CD4-positive, alpha-beta memory T cell (primary cell): ENCODE data around the gene EXO5. TPM values are rescaled to one million over a fixed set of nuclear protein-coding genes. Genes with fewer than 3 reads are reported as not detected.

Experiments used
- CTCF ChIA-PET: fragments of 350-600 bp; sonication (Branson Sonifier 250); formaldehyde crosslinking; loops from one replicate; lab custom pipeline; 2021; ENCODE audit warnings: inconsistent platforms; ENCODE audit not compliant: partially characterized antibody; lab: Charles Lee
- POLR2A ChIA-PET: fragments of 350-600 bp; sonication (Branson Sonifier 250); formaldehyde crosslinking; loops from one replicate; lab custom pipeline; 2021; ENCODE audit not compliant: partially characterized antibody; lab: Charles Lee
- DNase-seq, 5 donors: peaks; one replicate each; pipeline versions ENCODE4 v3.0.0 to v3.0.0-alpha.2; 2020 to 2022; ENCODE audit warnings: mixed read lengths in 1 of 5
- H3K27ac ChIP-seq: one replicate; pipeline ENCODE4 v1.7.0; 2013; ENCODE audit warnings: low read depth, low read length
- H3K27me3 ChIP-seq: 2 replicates; pipeline ENCODE4 v1.7.0; 2013; ENCODE audit warnings: mild to moderate bottlenecking, low read length, moderate library complexity; ENCODE audit not compliant: insufficient read depth
- H3K36me3 ChIP-seq: 2 replicates; pipeline ENCODE4 v1.7.0; 2013; ENCODE audit warnings: mild to moderate bottlenecking, low read length, moderate library complexity; ENCODE audit not compliant: insufficient read depth
- H3K4me1 ChIP-seq: 2 replicates; pipeline ENCODE4 v1.7.0; 2013; ENCODE audit warnings: mild to moderate bottlenecking, low read length, moderate library complexity; ENCODE audit not compliant: insufficient read depth
- H3K4me3 ChIP-seq, 2 donors: one replicate each; pipeline ENCODE4 v1.7.0; 2013; ENCODE audit warnings: low read length in 2 of 2, mild to moderate bottlenecking in 1 of 2
- H3K9me3 ChIP-seq, 2 donors: one replicate each; pipeline ENCODE4 v1.7.0; 2013; ENCODE audit warnings: low read length in 2 of 2, control low read depth in 1 of 2; ENCODE audit not compliant: control insufficient read depth in 1 of 2
- H3K27ac Mint-ChIP-seq, 7 donors: one replicate each; pipeline ENCODE4 v1.8.0; 2020 to 2021; ENCODE audit warnings: mixed read lengths in 7 of 7, mild to moderate bottlenecking in 6 of 7, inconsistent platforms in 3 of 7, moderate library complexity in 3 of 7
- H3K27me3 Mint-ChIP-seq, 2 donors: one replicate each; pipeline ENCODE4 v1.8.0; 2020 to 2021; ENCODE audit warnings: mixed read lengths in 2 of 2
- H3K36me3 Mint-ChIP-seq, 2 donors: one replicate each; pipeline ENCODE4 v1.8.0; 2020 to 2021; ENCODE audit warnings: mixed read lengths in 2 of 2, inconsistent platforms in 1 of 2, mild to moderate bottlenecking in 1 of 2
- H3K4me1 Mint-ChIP-seq, 4 donors: one replicate each; pipeline ENCODE4 v1.8.0; 2020 to 2021; ENCODE audit warnings: mixed read lengths in 4 of 4, mild to moderate bottlenecking in 1 of 4
- H3K4me3 Mint-ChIP-seq, 8 donors: one replicate each; pipeline ENCODE4 v1.8.0; 2020 to 2021; ENCODE audit warnings: mixed read lengths in 8 of 8, mild to moderate bottlenecking in 7 of 8, moderate library complexity in 6 of 8, inconsistent platforms in 3 of 8
- H3K9me3 Mint-ChIP-seq, 8 donors: one replicate each; pipeline ENCODE4 v1.8.0; 2020 to 2021; ENCODE audit warnings: mixed read lengths in 8 of 8, mild to moderate bottlenecking in 5 of 8, inconsistent platforms in 3 of 8, moderate library complexity in 1 of 8
- intact Hi-C: fragments of 100-400 bp; cut with micrococcal nuclease; formaldehyde crosslinking; loops from one replicate; pipeline ENCODE4 v1.15.1; 2023
- polyA plus RNA-seq, 2 donors: library from polyadenylated mRNA; unstranded; fragments of 300-500 nt; fragmentation: Illumina TruSeq; gene quantifications; one replicate each; pipeline ENCODE4 v1.2.3, GENCODE V29; 2021
- total RNA-seq, 2 experiments: library from RNA; stranded (reverse); gene quantifications; one replicate each; pipeline ENCODE4 v1.2.3, GENCODE V29; 2021

Gene EXO5
- total RNA-seq (10 to 100 TPM; 10.1 to 10.7 TPM), polyA plus RNA-seq (1 to 10 TPM; 4.0 to 6.8 TPM)

GRCh38 chr1:40508375-40509341 lies at the start of gene EXO5:
EXO5 (plus strand) TSS chr1:40508767; CDS start chr1:40514545, 5,778 bp downstream.
- H3K36me3 Mint-ChIP-seq = peaks cover 34 to 42% of the 10 kb centered on the region in 2 donors
- DNase-seq = peak; percentile 69 to 79 (median 75)
- peaks cover 8% of the 10 kb centered on the region for H3K4me1 ChIP-seq
- CTCF ChIA-PET = interaction anchor here (1.3 kb wide), 1 partner anchor 23 kb away, joined by 3 read pairs; no protein-coding TSS in a partner anchor
- peaks cover 9 to 15% (median 13%) of the 10 kb centered on the region in 4 donors for H3K4me1 Mint-ChIP-seq
- POLR2A ChIA-PET = interaction anchor here (0.6 to 2.4 kb wide), 7 partner anchors 24 to 183 kb away, joined by 3 to 25 read pairs (median 6); partner anchors contain the start of genes NFYC, SMAP2, ZFP69 and ZFP69B
- H3K27ac Mint-ChIP-seq = peak within 1 kb of the TSS; percentile 49 to 95 (median 87)
- H3K9me3 ChIP-seq = no peaks in the 10 kb centered on the region
- peak within 1 kb of the TSS; percentile 86 to 93 (median 92) for H3K4me3 Mint-ChIP-seq
- H3K27ac ChIP-seq = peak within 1 kb of the TSS; percentile 60
- peaks cover 2 to 41% (median 27%) of the 10 kb centered on the region in 8 donors for H3K9me3 Mint-ChIP-seq
- no peaks in the 10 kb centered on the region for H3K27me3 ChIP-seq
- intact Hi-C loops = loop anchor here (1.0 kb wide), 3 partner anchors 23 to 58 kb away; partner anchors contain the start of genes ZFP69, ZFP69B and ZNF684
- H3K4me3 ChIP-seq = peak within 1 kb of the TSS; percentile 71 to 79
- H3K36me3 ChIP-seq = no peaks in the 10 kb centered on the region
- no peaks in the 10 kb centered on the region for H3K27me3 Mint-ChIP-seq

GRCh38 chr1:40462956-40463590 lies 45.5 kb upstream of the EXO5 start:
- no peak overlapping the region for H3K4me3 Mint-ChIP-seq
- no peaks in the 10 kb centered on the region for H3K4me1 Mint-ChIP-seq
- Histone ChIP-seq H3K4me1 (no peaks in the 10 kb centered on the region), H3K9me3 (peaks cover 6 to 74% of the 10 kb centered on the region in 2 donors), H3K4me3 (no peak overlapping the region), H3K27me3 (no peaks in the 10 kb centered on the region), H3K36me3 (peaks cover 3% of the 10 kb centered on the region), H3K27ac (no peak overlapping the region)
- intact Hi-C loops = no loop called here
- DNase-seq = no peak
- POLR2A ChIA-PET = interaction anchor here (0.8 kb wide), 1 partner anchor 68 kb away, joined by 3 read pairs; the partner anchor contains the start of gene ZNF684
- CTCF ChIA-PET = no interaction called here
- peaks cover 56 to 64% of the 10 kb centered on the region in 2 donors for H3K36me3 Mint-ChIP-seq
- H3K9me3 Mint-ChIP-seq = peaks cover 0 to 98% (median 87%) of the 10 kb centered on the region in 8 donors
- H3K27ac Mint-ChIP-seq = no peak overlapping the region
- H3K27me3 Mint-ChIP-seq = no peaks in the 10 kb centered on the region

GRCh38 chr1:40469327-40469726 lies 39.2 kb upstream of the EXO5 start:
- POLR2A ChIA-PET = no interaction called here
- H3K9me3 ChIP-seq = peaks cover 6 to 57% of the 10 kb centered on the region in 2 donors

GRCh38 chr1:40475268-40475667 lies 33.3 kb upstream of the EXO5 start:
- ChIA-PET CTCF (interaction anchor here (0.6 kb wide), 1 partner anchor 12 kb away, joined by 3 read pairs; no protein-coding TSS in a partner anchor), POLR2A (interaction anchor here (1.1 kb wide), 1 partner anchor 56 kb away, joined by 4 read pairs; the partner anchor contains the start of gene ZNF684)
- Mint-ChIP-seq H3K27me3 (no peaks in the 10 kb centered on the region), H3K4me1 (peaks cover 16 to 26% (median 22%) of the 10 kb centered on the region in 4 donors), H3K9me3 (peaks cover 3 to 65% (median 55%) of the 10 kb centered on the region in 8 donors), H3K27ac (no peak overlapping the region), H3K4me3 (no peak overlapping the region), H3K36me3 (peaks cover 22 to 36% of the 10 kb centered on the region in 2 donors)
- peaks cover 13% of the 10 kb centered on the region for H3K4me1 ChIP-seq
- H3K27ac ChIP-seq = no peak overlapping the region
- H3K4me3 ChIP-seq = no peak overlapping the region
- no peaks in the 10 kb centered on the region for H3K36me3 ChIP-seq
- no peak for DNase-seq
- peaks cover 0 to 14% of the 10 kb centered on the region in 2 donors for H3K9me3 ChIP-seq
- intact Hi-C loops = no loop called here
- no peaks in the 10 kb centered on the region for H3K27me3 ChIP-seq

More at GRCh38 chr1:40469327-40469726, 39.2 kb upstream of the EXO5 start:
- Mint-ChIP-seq H3K4me1 (no peaks in the 10 kb centered on the region), H3K4me3 (no peak overlapping the region), H3K27me3 (no peaks in the 10 kb centered on the region), H3K9me3 (peaks cover 6 to 99% (median 92%) of the 10 kb centered on the region in 8 donors), H3K27ac (no peak overlapping the region), H3K36me3 (peaks cover 30 to 46% of the 10 kb centered on the region in 2 donors)
- Histone ChIP-seq H3K27ac (no peak overlapping the region), H3K36me3 (no peaks in the 10 kb centered on the region), H3K4me1 (no peaks in the 10 kb centered on the region), H3K27me3 (no peaks in the 10 kb centered on the region), H3K4me3 (no peak overlapping the region)
- no peak for DNase-seq
- intact Hi-C loops = no loop called here
- CTCF ChIA-PET = no interaction called here

GRCh38 chr1:40476924-40477677 lies 31.5 kb upstream of the EXO5 start, which contains the start of gene ZFP69:
ZFP69 (plus strand) TSS chr1:40477290; CDS start chr1:40479362, 2,072 bp downstream.
- Mint-ChIP-seq H3K27me3 (no peaks in the 10 kb centered on the region), H3K4me3 (peak within 1 kb of the TSS; percentile 88 to 97 (median 93)), H3K4me1 (peaks cover 16 to 26% (median 22%) of the 10 kb centered on the region in 4 donors), H3K36me3 (peaks cover 31 to 37% of the 10 kb centered on the region in 2 donors), H3K27ac (peak within 1 kb of the TSS; percentile 85 to 91 (median 88)), H3K9me3 (peaks cover 0 to 54% (median 40%) of the 10 kb centered on the region in 8 donors)
- peak; percentile 60 to 72 (median 67) for DNase-seq
- Histone ChIP-seq H3K36me3 (peaks cover 7% of the 10 kb centered on the region), H3K27ac (peak within 1 kb of the TSS; percentile 52), H3K9me3 (peaks cover 0 to 10% of the 10 kb centered on the region in 2 donors), H3K4me1 (peaks cover 13% of the 10 kb centered on the region), H3K4me3 (peak within 1 kb of the TSS; percentile 61 to 70), H3K27me3 (no peaks in the 10 kb centered on the region)
- ChIA-PET CTCF (no interaction called here), POLR2A (interaction anchor here (0.9 to 3.2 kb wide), 6 partner anchors 27 to 503 kb away, joined by 3 to 20 read pairs (median 8); partner anchors contain the start of genes CTPS1, EXO5, NFYC and ZFP69B)
- intact Hi-C loops = loop anchor here (1.0 kb wide), 1 partner anchor 31 kb away; the partner anchor contains the start of gene EXO5

GRCh38 chr1:40477678-40478053 lies 30.9 kb upstream of the EXO5 start:
- Mint-ChIP-seq H3K27ac (peak overlapping the region; percentile 70 to 91 (median 87)), H3K27me3 (no peaks in the 10 kb centered on the region), H3K4me3 (peak overlapping the region; percentile 85 to 93 (median 90)), H3K4me1 (peaks cover 16 to 26% (median 22%) of the 10 kb centered on the region in 4 donors), H3K36me3 (peaks cover 37 to 41% of the 10 kb centered on the region in 2 donors), H3K9me3 (peaks cover 0 to 54% (median 39%) of the 10 kb centered on the region in 8 donors)
- Histone ChIP-seq H3K36me3 (peaks cover 12% of the 10 kb centered on the region), H3K4me3 (peak overlapping the region; percentile 61 to 70), H3K4me1 (peaks cover 13% of the 10 kb centered on the region), H3K9me3 (peaks cover 0 to 10% of the 10 kb centered on the region in 2 donors), H3K27me3 (no peaks in the 10 kb centered on the region), H3K27ac (peak overlapping the region; percentile 52)
- POLR2A ChIA-PET = interaction anchor here (0.9 to 3.2 kb wide), 7 partner anchors 21 to 502 kb away, joined by 3 to 20 read pairs (median 6); partner anchors contain the start of genes CTPS1, EXO5, NFYC and ZFP69B
- CTCF ChIA-PET = no interaction called here
- DNase-seq = peak in 1 of 5 donors; percentile 6
- intact Hi-C loops = loop anchor here (1.0 kb wide), 1 partner anchor 31 kb away; the partner anchor contains the start of gene EXO5
